ENCODE data around the gene ZNF331.

DNA sequence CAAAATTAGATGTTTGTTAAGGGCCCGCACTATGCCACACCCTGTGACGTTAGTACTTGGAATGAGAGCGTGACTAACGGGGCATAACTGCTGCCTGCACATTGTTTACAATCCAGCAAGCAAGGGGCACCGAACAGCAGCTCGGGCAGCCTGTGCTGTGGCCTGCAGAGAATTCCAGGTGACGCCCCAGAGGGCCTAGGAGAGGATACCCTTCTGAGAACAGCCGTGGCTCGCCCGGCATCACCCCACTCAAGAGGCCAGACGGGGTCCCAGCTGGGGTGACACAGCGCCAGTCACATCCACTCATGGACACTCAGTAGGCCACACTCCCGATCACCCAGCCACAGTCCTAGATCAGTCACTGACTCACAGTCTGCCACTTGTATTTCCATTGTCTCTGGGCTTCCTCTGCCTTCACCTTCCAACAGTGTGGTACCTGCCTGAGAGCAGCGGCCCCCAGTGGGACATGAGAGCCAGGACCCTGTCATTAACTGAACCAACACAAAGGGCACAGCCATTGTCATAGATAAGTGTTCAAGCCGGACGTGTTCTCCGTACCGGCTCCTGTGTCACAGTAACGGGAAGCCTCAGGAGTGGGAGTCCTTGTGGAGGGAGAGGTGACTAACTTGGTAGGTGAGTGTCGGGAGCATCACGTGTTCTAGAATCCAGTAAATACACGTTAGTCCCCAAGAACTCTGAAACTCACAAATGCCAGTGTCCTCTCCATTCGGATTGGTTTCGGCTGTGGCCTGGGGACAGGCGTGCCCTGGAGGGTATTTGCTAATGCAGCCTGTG, 7.5 kb downstream of the ZNF331 start:
- TF ChIP-seq POLR2A (IDR thresholded peaks at IDR 0.05) (no peak), CTCF (IDR thresholded peaks at IDR 0.05) (no peak)

Data from thyroid gland (tissue), 4 donors.